HG03025 (cell line): ENCODE results near the gene CLDN34.

Experiments used
- ATAC-seq: cut with Tn5 transposase; IDR thresholded peaks from one replicate; pipeline ENCODE4 v1.9.1; 2021; ENCODE audit warnings: mild to moderate bottlenecking, moderate library complexity; ENCODE audit not compliant: unreplicated experiment, low FRiP score

CLDN34 gene

GRCh38 chrX:9966775-9967408 is at the start of gene CLDN34:
Gene CLDN34 (plus strand): TSS chrX:9967358. CDS start chrX:9967358, 0 bp downstream.
- ATAC-seq = no peak

GRCh38 chrX:9917861-9918260 is 49.3 kb upstream of the CLDN34 start:
- no peak for ATAC-seq

- no peak for ATAC-seq
Observed at GRCh38 chrX:9919632-9920172, 47.5 kb upstream of the CLDN34 start.

- ATAC-seq = no peak
Observed at GRCh38 chrX:9921407-9921806, 45.8 kb upstream of the CLDN34 start.

GRCh38 chrX:9923357-9923756 is 43.8 kb upstream of the CLDN34 start:
- no peak for ATAC-seq

- no peak for ATAC-seq
Observed at GRCh38 chrX:9926002-9926401, 41.2 kb upstream of the CLDN34 start.

GRCh38 chrX:9927698-9928482 is 39.3 kb upstream of the CLDN34 start:
- no peak for ATAC-seq

GRCh38 chrX:9935436-9935835 is 31.7 kb upstream of the CLDN34 start:
- no peak for ATAC-seq

GRCh38 chrX:9937761-9938160 is 29.4 kb upstream of the CLDN34 start:
- ATAC-seq = no peak

GRCh38 chrX:9938516-9938915 is 28.6 kb upstream of the CLDN34 start:
- no peak for ATAC-seq

GRCh38 chrX:9940421-9940820 is 26.7 kb upstream of the CLDN34 start:
- no peak for ATAC-seq

GRCh38 chrX:9942086-9942485 is 25.1 kb upstream of the CLDN34 start:
- no peak for ATAC-seq

- no peak for ATAC-seq
Observed at GRCh38 chrX:9943420-9943819, 23.7 kb upstream of the CLDN34 start.

- ATAC-seq = no peak
Observed at GRCh38 chrX:9947131-9947794, 19.9 kb upstream of the CLDN34 start.

- no peak for ATAC-seq
Observed at GRCh38 chrX:9948406-9948805, 18.8 kb upstream of the CLDN34 start.

- ATAC-seq = no peak
Observed at GRCh38 chrX:9952300-9952699, 14.9 kb upstream of the CLDN34 start.

GRCh38 chrX:9953396-9953795 is 13.8 kb upstream of the CLDN34 start:
- no peak for ATAC-seq

GRCh38 chrX:9955506-9955905 is 11.7 kb upstream of the CLDN34 start:
- ATAC-seq = no peak

GRCh38 chrX:9957743-9958142 is 9.4 kb upstream of the CLDN34 start:
- ATAC-seq = no peak

GRCh38 chrX:9958183-9958582 is 9.0 kb upstream of the CLDN34 start:
- ATAC-seq = no peak

GRCh38 chrX:9961750-9962149 is 5.4 kb upstream of the CLDN34 start:
- no peak for ATAC-seq
